Hypothalamus (tissue), 51 donors: ENCODE data around the gene VDR.

Source experiments
- DNase-seq, 51 donors: peaks; one replicate each; lab custom pipeline; 2025; lab: John Stamatoyannopoulos, UW

VDR gene

DNA sequence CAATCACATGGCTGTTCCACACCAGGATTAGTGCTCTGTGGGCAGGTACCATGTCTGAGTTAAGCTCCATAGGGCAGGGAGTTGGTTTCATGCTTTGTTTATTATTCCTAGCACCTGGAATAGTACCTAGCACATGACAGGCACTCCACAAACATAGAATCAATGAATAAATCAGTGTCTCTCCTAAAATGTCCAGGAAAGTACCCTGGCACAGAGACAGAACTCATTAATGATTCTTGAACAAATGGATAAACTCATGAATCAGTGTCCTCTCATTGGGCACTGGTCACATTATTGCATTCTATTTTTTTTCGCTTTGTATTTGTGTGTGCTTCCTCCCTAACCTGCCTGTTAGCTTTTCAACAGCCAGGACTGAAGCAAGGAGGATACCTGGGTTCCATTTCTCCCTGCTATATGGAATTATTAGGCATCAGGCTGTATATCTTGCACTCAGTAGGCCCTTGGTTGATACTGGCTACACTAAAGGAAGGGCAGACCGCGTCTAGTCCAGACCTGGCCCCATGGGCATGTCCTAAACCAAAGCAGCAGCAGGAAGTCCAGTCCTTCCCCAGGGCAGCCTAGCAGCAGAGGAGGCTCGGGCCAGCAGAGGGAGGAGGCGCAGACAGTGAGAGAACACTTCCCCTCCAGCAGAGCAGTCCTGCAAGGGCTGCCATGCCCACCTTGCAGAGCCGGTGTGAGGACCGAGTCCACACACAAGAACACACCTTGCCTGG is 103.5 kb downstream of the VDR start:
- DNase-seq: peak in 5 of 51 donors; percentile 10 to 31 (median 25)

DNA sequence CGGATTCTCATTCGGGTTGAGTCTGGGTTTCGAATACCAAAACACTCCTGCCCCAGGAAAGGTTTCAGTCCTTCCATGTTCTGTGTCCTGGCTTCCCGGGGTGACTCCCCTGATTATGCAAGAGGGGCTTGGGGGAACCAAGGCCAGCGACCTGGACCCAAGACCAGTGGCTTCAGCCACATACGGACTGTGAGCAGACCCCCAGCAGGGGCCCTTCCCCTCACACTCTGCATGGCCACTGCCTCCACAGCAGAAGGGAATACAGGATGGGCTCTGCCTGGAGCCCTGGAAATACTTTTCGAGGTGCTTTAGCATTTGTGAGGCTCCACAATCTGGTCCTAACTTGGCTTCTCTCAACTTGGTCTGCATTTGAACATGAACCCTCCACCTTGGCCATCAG is 104.2 kb downstream of the VDR start:
- DNase-seq: no peak

DNA sequence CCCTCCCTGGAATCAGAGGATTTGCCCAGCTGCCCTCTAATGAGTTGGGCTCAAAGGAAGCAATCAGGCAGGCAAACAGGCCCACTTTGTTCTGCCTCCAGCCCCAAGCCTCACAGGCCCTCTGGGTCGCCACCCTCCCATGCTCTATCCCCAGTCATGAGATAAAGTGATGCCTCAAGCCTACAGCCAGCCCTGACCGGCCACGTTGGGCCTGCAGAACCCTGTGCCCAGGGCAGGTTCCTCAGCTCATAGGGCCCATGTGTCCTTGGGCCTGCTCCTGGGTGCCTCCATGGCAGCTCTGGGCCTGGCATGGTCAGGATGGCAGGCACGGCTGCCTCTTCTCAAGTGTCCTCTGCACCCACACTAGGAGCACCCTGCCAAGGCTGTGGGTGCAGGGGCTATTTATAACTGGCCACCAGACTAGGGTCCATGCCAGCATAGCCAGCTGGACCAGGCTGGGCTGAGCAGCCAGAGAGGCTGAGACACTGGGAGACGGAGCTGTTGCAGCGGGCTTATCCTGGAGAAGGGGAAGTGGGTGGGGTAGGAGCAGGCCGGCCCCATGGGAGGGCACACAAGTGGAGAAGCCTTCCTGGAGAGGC is 105.3 kb downstream of the VDR start:
- peak in 27 of 51 donors; percentile 32 to 82 (median 59) for DNase-seq

GRCh38 chr12:47798382-47798948 is 106.3 kb downstream of the VDR start:
- no peak for DNase-seq

GRCh38 chr12:47797441-47797840 is 107.4 kb downstream of the VDR start:
- peak in 11 of 51 donors; percentile 12 to 64 (median 32) for DNase-seq

GRCh38 chr12:47795814-47796411 is 108.9 kb downstream of the VDR start:
- DNase-seq: no peak

- no peak for DNase-seq
Observed at GRCh38 chr12:47795121-47795813, 109.5 kb downstream of the VDR start.

DNA sequence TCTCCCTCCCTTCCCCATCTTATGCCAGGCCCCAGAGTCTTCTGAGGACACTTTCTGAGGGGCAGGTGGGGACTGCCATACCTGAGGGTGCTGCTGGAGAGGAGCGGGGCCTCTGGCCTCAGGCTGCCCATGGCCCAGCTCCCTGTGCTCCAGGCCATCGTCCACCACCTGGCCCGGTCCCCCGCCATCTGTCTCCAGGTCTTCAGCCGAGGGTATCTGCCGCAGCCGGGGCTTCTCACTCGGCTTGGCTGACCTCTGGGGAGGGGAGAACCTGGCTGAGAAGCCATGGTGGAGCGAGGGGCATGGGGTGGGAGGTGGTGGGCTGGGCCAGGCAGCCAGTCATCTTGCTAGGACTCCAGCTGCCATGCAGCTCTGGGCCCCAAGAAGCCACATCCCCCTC is 110.1 kb downstream of the VDR start:
- DNase-seq: no peak

GRCh38 chr12:47793015-47793681 is 111.6 kb downstream of the VDR start:
- DNase-seq: no peak

DNA sequence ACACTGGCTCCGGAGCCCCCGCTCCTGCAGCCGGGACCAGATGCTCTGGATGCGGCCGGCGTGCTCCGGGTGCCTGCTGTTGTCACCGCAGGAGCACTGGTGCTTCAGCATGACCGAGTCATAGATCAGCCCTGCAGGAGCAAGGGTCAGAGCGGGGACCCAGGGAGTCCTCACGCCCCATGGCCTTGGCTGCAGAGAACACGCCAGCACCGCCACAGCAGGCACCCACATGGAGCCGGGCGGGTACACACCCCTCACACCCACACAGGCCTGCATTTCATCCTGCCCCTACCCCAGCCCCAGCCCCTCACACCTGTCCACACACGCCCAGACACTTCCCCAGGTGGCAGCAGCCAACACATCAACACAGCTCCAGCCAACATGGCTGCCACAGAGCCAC is 112.9 kb downstream of the VDR start:
- DNase-seq: no peak
